Stimulated activated CD8-positive, alpha-beta memory T cell treated with anti-CD3 and anti-CD28 coated beads, Interleukin-12 subunit alpha, Interleukin-12 subunit beta, amount 100 ng/mL, for 24 hours (primary cell): ENCODE results near the gene SPSB4.
"Not testable (repeated sequence)": the region's sequence is repeated elsewhere in the genome, so short reads cannot be mapped to it uniquely, and the experiment has no call there.

Experiments used
- DNase-seq: peaks from one replicate; pipeline ENCODE4 v3.0.0-alpha.2; 2020; ENCODE audit errors: extremely low read depth

The SPSB4 gene

GRCh38 chr3:141050576-141051442, at the start of gene SPSB4:
Gene SPSB4, plus strand, starts transcription at chr3:141051347. Its CDS starts 14,758 bp downstream, at chr3:141066105.
- no peak for DNase-seq

- DNase-seq, result no peak
These were observed 44.8 kb upstream of the SPSB4 start for GRCh38 chr3:141006344-141006743.

- no peak for DNase-seq
These were observed 41.7 kb upstream of the SPSB4 start for GRCh38 chr3:141009496-141009895.

GRCh38 chr3:141011232-141011996, 39.7 kb upstream of the SPSB4 start:
- peak; percentile 31 for DNase-seq

GRCh38 chr3:141011997-141012262, 39.2 kb upstream of the SPSB4 start:
- no peak for DNase-seq

- no peak for DNase-seq
These were observed 38.6 kb upstream of the SPSB4 start for GRCh38 chr3:141012571-141012970.

GRCh38 chr3:141015481-141015880, 35.7 kb upstream of the SPSB4 start:
- DNase-seq, result no peak

- DNase-seq, result not testable (repeated sequence)
These were observed 33.5 kb upstream of the SPSB4 start for GRCh38 chr3:141017366-141018322.

GRCh38 chr3:141019244-141019643, 31.9 kb upstream of the SPSB4 start:
- no peak for DNase-seq

GRCh38 chr3:141020143-141020830, 30.9 kb upstream of the SPSB4 start:
- no peak for DNase-seq

GRCh38 chr3:141021261-141021660, 29.9 kb upstream of the SPSB4 start:
- no peak for DNase-seq

- DNase-seq, result no peak
These were observed 20.9 kb upstream of the SPSB4 start for GRCh38 chr3:141030296-141030695.

GRCh38 chr3:141039589-141039988, 11.6 kb upstream of the SPSB4 start:
- DNase-seq, result no peak

GRCh38 chr3:141044695-141045641, 6.2 kb upstream of the SPSB4 start:
- DNase-seq, result no peak

GRCh38 chr3:141045849-141046248, 5.3 kb upstream of the SPSB4 start:
- no peak for DNase-seq

GRCh38 chr3:141047168-141047567, 4.0 kb upstream of the SPSB4 start:
- no peak for DNase-seq

- no peak for DNase-seq
These were observed 1.5 kb upstream of the SPSB4 start for GRCh38 chr3:141049681-141050080.

- no peak for DNase-seq
These were observed 475 bp downstream of the SPSB4 start for GRCh38 chr3:141051443-141052200.
